GM21367 (cell line): ENCODE results near the gene LAYN.

Experiments
- ATAC-seq: cut with Tn5 transposase; IDR thresholded peaks from one replicate; pipeline ENCODE4 v1.9.1; 2021; ENCODE audit not compliant: unreplicated experiment

The LAYN gene

GRCh38 chr11:111540114-111540936 is at the start of gene LAYN:
LAYN (plus strand) TSS chr11:111540720; CDS start chr11:111540844, 124 bp downstream.
- no peak for ATAC-seq

GRCh38 chr11:111494040-111494439 is 46.5 kb upstream of the LAYN start:
- ATAC-seq: no peak

GRCh38 chr11:111499483-111499882 is 41.0 kb upstream of the LAYN start:
- no peak for ATAC-seq

- ATAC-seq: no peak
Measured at GRCh38 chr11:111500481-111500880, 40.0 kb upstream of the LAYN start.

GRCh38 chr11:111502611-111503010 is 37.9 kb upstream of the LAYN start:
- ATAC-seq: no peak

- ATAC-seq: no peak
Measured at GRCh38 chr11:111510311-111510710, 30.2 kb upstream of the LAYN start.

GRCh38 chr11:111512296-111513239 is 28.0 kb upstream of the LAYN start, which contains the start of gene BTG4:
BTG4 (minus strand) TSS chr11:111512386; CDS start chr11:111498776, 13,610 bp downstream.
- no peak for ATAC-seq

GRCh38 chr11:111513240-111513605 is 27.3 kb upstream of the LAYN start:
- no peak for ATAC-seq

GRCh38 chr11:111514216-111515031 is 26.1 kb upstream of the LAYN start, which contains the start of gene HOATZ:
HOATZ (plus strand) TSS chr11:111514778; CDS start chr11:111514785, 7 bp downstream.
- no peak for ATAC-seq

GRCh38 chr11:111515591-111515990 is 24.9 kb upstream of the LAYN start:
- ATAC-seq: no peak

- no peak for ATAC-seq
Measured at GRCh38 chr11:111518668-111519067, 21.9 kb upstream of the LAYN start.

- no peak for ATAC-seq
Measured at GRCh38 chr11:111520560-111520959, 20.0 kb upstream of the LAYN start.

GRCh38 chr11:111521135-111521534 is 19.4 kb upstream of the LAYN start:
- no peak for ATAC-seq

GRCh38 chr11:111522426-111522825 is 18.1 kb upstream of the LAYN start:
- ATAC-seq: no peak

GRCh38 chr11:111523343-111523742 is 17.2 kb upstream of the LAYN start:
- ATAC-seq: no peak

- no peak for ATAC-seq
Measured at GRCh38 chr11:111524056-111524455, 16.5 kb upstream of the LAYN start.

GRCh38 chr11:111525456-111525855 is 15.1 kb upstream of the LAYN start:
- no peak for ATAC-seq

GRCh38 chr11:111526501-111526900 is 14.0 kb upstream of the LAYN start:
- ATAC-seq: no peak

GRCh38 chr11:111527279-111527678 is 13.2 kb upstream of the LAYN start:
- no peak for ATAC-seq

- ATAC-seq: no peak
Measured at GRCh38 chr11:111528557-111528956, 12.0 kb upstream of the LAYN start.

- no peak for ATAC-seq
Measured at GRCh38 chr11:111530091-111530490, 10.4 kb upstream of the LAYN start.
